Heart left ventricle (tissue), 16 donors: ENCODE measurements around the gene SURF6. TPM values are rescaled to one million over a fixed set of nuclear protein-coding genes. Genes with fewer than 3 reads are reported as not detected.

Experiments
- ATAC-seq, 4 donors: fragments of 200-7000 bp; cut with Tn5 transposase; one replicate each; pipeline ENCODE4 v1.9.1; 2020 to 2022; ENCODE audit warnings: moderate library complexity in 4 of 4, mild to moderate bottlenecking in 3 of 4, moderate number of reproducible peaks in 1 of 4
- DNase-seq, 5 donors: peaks; one replicate each; pipeline ENCODE4 v3.0.0-alpha.2; 2020
- H3K27ac ChIP-seq, 12 donors: fragments of 200-600 bp; sonication (generic) in 4 of 12; one replicate each; pipeline versions ENCODE4 v1.5.0 to v1.8.0; 2016 to 2022; ENCODE audit warnings: mild to moderate bottlenecking in 2 of 12
- H3K27me3 ChIP-seq, 9 donors: fragments of 200-600 bp; sonication (generic) in 2 of 9; one replicate each; pipeline versions ENCODE4 v1.5.1 to v1.8.0; 2016 to 2022; ENCODE audit warnings: mild to moderate bottlenecking in 3 of 9
- H3K36me3 ChIP-seq, 9 donors: fragments of 200-600 bp; sonication (generic) in 2 of 9; one replicate each; pipeline versions ENCODE4 v1.5.0 to v1.8.0; 2018 to 2022; ENCODE audit warnings: mild to moderate bottlenecking in 2 of 9
- H3K4me1 ChIP-seq, 12 donors: fragments of 200-600 bp; sonication (generic) in 4 of 12; one replicate each; pipeline versions ENCODE4 v1.5.0 to v1.8.0; 2016 to 2022; ENCODE audit warnings: mild to moderate bottlenecking in 3 of 12
- H3K4me3 ChIP-seq, 12 donors: fragments of 200-600 bp; sonication (generic) in 4 of 12; one replicate each; pipeline versions ENCODE4 v1.5.0 to v1.8.0; 2017 to 2022; ENCODE audit warnings: mild to moderate bottlenecking in 9 of 12, moderate library complexity in 4 of 12
- H3K9me3 ChIP-seq, 12 donors: fragments of 200-600 bp; sonication (generic) in 4 of 12; one replicate each; pipeline versions ENCODE4 v1.5.0 to v1.8.0; 2016 to 2022; ENCODE audit warnings: mild to moderate bottlenecking in 1 of 12
- POLR2A ChIP-seq, 2 donors: fragments of 450-650 bp; IDR thresholded peaks; one replicate each; pipeline ENCODE4 v1.6.1; 2017; ENCODE audit warnings: antibody characterized with exemption in 2 of 2, mild to moderate bottlenecking in 2 of 2, moderate library complexity in 2 of 2
- WGBS, 4 donors: extraction: QIAGEN DNeasy Blood & Tissue Kit in 2 of 4; methylation state at CpG; one replicate each; pipeline versions ENCODE4 v1.1.5 to v1.1.7; 2013 to 2018; 5-methylcytosine and 5-hydroxymethylcytosine counted together
- intact Hi-C, 10 donors: fragments of 100-400 bp; cut with DNase I; formaldehyde crosslinking; loops; one replicate each; pipeline versions ENCODE4 v1.11.1 to v1.14.2; 2022
- polyA plus RNA-seq, 2 donors: library from polyadenylated mRNA; stranded (reverse); fragments of 200-250 nt; gene quantifications; one replicate each; pipeline ENCODE4 v1.2.3, GENCODE V29; 2013
- total RNA-seq, 9 donors: library from RNA; depleted of rRNA in 2 of 9; stranded (reverse); fragments of >200 nt in 2 of 9; fragmentation: NEBNext Ultra II Directional in 3 of 9; extraction: Animal tissue kit (Norgen Biotek cat#: 25700) in 3 of 9; gene quantifications; one replicate each; pipeline versions ENCODE4 v1.1.0 to v1.2.4, GENCODE V29; 2016 to 2023
- TF ChIP-seq, protein P1 (sequence below), 12 donors: fragments of 200-600 bp; sonication (generic) in 4 of 12; IDR thresholded peaks; one replicate each; pipeline versions ENCODE4 v1.5.0 to v1.8.0; 2018 to 2022; ENCODE audit warnings: antibody characterized with exemption in 12 of 12, mild to moderate bottlenecking in 5 of 12
- donor health status: ischemic (EF 13 %, LVEDD 7.1; RV severe dilation, severe dysfunction).
- donor health status: healthy with polysubstance abuse.
- donor health status: DM: no; HTN: yes; CAD: no.
- donor health status: DM: no; HTN: no; CAD: no.
- donor health status: ischemic (EF 25% LVEDD 6.9; RV normal size, moderate dysfunction).
- donor health status: ischemic (EF 25% LVEDD 5.7; RV mildly dilated, moderate dysfunction).
- donor health status: healthy.
- donor health status: DM: yes; HTN: yes; CAD: no.
- donor health status: ischemic (EF 35%, LVEDD 5.7; RV mildly dilated, moderate dysfunction).
- donor health status: nonischemic (EF 11% LVEDD 7.7; RV severe dilation, severe dysfunction).
- donor health status: DM: yes; HTN: yes; CAD: no.
- donor health status: PGD.
- donor health status: ischemic (EF 29% LVEDD 5.4; RV normal size, mild dysfunction).
- donor health status: nonischemic (EF 23%, LVEDD 6.1; RV moderate dilation, normal function).

The SURF6 gene
- total and polyA plus RNA-seq, 11 donors = 9.2 to 19.6 (median 11.1) TPM

GRCh38 chr9:133367778-133368177, 31.8 kb upstream of the SURF6 start:
- Histone ChIP-seq H3K4me1 (peaks cover 3 to 60% (median 52%) of the 10 kb centered on the region in 12 donors), H3K27ac (no peak overlapping the region), H3K27me3 (no peaks in the 10 kb centered on the region), H3K4me3 (no peak overlapping the region), H3K9me3 (no peaks in the 10 kb centered on the region), H3K36me3 (peaks cover 0 to 87% (median 56%) of the 10 kb centered on the region in 9 donors)
- DNase-seq = no peak
- WGBS, 4 donors = 67 to 81% (median 80%) methylated on average over 6 to 10 of the region's 10 CpGs
- TF ChIP-seq POLR2A (IDR thresholded peaks at IDR 0.05) = no peak
- TF ChIP-seq, protein P1, sequence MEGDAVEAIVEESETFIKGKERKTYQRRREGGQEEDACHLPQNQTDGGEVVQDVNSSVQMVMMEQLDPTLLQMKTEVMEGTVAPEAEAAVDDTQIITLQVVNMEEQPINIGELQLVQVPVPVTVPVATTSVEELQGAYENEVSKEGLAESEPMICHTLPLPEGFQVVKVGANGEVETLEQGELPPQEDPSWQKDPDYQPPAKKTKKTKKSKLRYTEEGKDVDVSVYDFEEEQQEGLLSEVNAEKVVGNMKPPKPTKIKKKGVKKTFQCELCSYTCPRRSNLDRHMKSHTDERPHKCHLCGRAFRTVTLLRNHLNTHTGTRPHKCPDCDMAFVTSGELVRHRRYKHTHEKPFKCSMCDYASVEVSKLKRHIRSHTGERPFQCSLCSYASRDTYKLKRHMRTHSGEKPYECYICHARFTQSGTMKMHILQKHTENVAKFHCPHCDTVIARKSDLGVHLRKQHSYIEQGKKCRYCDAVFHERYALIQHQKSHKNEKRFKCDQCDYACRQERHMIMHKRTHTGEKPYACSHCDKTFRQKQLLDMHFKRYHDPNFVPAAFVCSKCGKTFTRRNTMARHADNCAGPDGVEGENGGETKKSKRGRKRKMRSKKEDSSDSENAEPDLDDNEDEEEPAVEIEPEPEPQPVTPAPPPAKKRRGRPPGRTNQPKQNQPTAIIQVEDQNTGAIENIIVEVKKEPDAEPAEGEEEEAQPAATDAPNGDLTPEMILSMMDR (IDR thresholded peaks at IDR 0.05) = no peak
- intact Hi-C loops = no loop called here
- ATAC-seq = peak in 3 of 4 donors; percentile 36 to 42 (median 37)

- 90 to 93% (median 93%) methylated on average over 22 of the region's 22 CpGs for WGBS, 4 donors
- Histone ChIP-seq H3K27me3 (no peaks in the 10 kb centered on the region), H3K4me3 (no peak overlapping the region), H3K4me1 (peaks cover 3 to 55% (median 46%) of the 10 kb centered on the region in 12 donors), H3K9me3 (no peaks in the 10 kb centered on the region), H3K27ac (no peak overlapping the region), H3K36me3 (peaks cover 0 to 89% (median 60%) of the 10 kb centered on the region in 9 donors)
- intact Hi-C loops = no loop called here
- ATAC-seq (no peak), DNase-seq (no peak)
- TF ChIP-seq, protein P1 (IDR thresholded peaks at IDR 0.05) = no peak
- TF ChIP-seq POLR2A (IDR thresholded peaks at IDR 0.05) = no peak
Measured at GRCh38 chr9:133367221-133367620, 31.2 kb upstream of the SURF6 start.

DNA sequence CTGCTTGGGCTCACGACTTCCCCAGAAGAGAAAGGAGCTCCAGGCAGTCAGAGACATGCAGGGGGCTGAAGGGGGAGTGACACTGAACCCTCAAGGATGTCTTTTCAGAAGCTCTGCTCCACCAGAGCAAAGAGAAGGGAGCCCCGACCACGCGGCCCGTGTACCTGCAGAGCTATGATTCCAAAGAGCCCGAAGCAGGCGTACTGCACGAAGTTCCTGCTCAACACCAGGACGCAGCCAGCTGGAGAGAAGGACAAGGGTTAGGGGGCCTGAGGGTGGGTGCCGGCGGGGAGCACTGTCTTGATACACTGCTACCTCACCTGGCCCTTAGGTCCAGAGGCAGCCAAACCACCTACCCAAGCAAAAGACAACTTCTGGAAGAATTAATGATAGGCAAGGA, 30.4 kb upstream of the SURF6 start:
- ATAC-seq = no peak
- Histone ChIP-seq H3K4me3 (no peak overlapping the region), H3K27me3 (no peaks in the 10 kb centered on the region), H3K36me3 (peaks cover 0 to 97% (median 68%) of the 10 kb centered on the region in 9 donors), H3K4me1 (peaks cover under 1 to 47% (median 38%) of the 10 kb centered on the region in 12 donors), H3K9me3 (no peaks in the 10 kb centered on the region), H3K27ac (no peak overlapping the region)
- intact Hi-C loops = no loop called here
- no peak for DNase-seq
- WGBS, 4 donors = 77 to 93% (median 93%) methylated on average over 3 to 11 of the region's 11 CpGs
- TF ChIP-seq POLR2A (IDR thresholded peaks at IDR 0.05) = no peak
- TF ChIP-seq, protein P1 (IDR thresholded peaks at IDR 0.05) = no peak

DNA sequence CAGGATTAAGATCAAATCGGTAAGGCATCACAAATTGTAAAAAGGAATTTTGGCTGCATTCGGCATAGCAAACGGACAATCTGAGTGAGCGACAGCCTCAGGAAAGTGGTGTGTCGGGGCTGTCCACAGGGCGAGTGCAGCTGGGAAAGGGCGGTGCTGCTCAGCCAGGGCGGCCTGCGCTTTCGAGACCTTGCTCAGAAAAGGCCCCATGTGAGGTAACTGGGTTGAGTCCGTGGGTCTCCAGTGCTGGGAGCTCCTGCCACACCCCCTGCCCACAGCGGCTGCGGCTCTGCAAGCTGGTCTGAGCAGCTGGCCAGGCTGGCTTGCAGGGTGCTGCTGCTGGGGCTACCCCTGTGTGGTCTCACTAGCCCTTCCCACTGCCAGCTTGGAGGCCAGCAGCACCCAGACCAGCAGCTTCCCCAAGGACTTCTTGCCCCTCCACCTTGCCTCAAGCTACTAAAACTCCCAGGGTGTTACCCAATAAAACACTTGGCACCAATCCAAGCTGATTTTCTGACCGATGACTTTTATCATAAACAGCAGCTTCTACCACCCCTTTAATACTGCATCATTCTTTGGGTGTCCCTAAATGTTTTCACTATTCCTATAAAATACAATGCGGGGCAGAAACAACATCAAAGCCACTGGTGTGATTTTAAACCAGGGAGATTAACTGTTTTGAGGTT, 26.5 kb upstream of the SURF6 start:
- DNase-seq (no peak), ATAC-seq (no peak)
- Histone ChIP-seq H3K4me3 (no peak overlapping the region), H3K27ac (no peak overlapping the region), H3K36me3 (peaks cover 0 to 78% (median 75%) of the 10 kb centered on the region in 9 donors), H3K9me3 (no peaks in the 10 kb centered on the region), H3K27me3 (no peaks in the 10 kb centered on the region), H3K4me1 (peaks cover 0 to 35% (median 7%) of the 10 kb centered on the region in 12 donors)
- WGBS, 4 donors = 87 to 93% (median 90%) methylated on average over 14 to 15 of the region's 15 CpGs
- intact Hi-C loops = no loop called here
- TF ChIP-seq POLR2A (IDR thresholded peaks at IDR 0.05) = no peak
- TF ChIP-seq, protein P1 (IDR thresholded peaks at IDR 0.05) = no peak
